ENCODE results near the gene WDR27. TPM values are rescaled to one million over a fixed set of nuclear protein-coding genes. Genes with fewer than 3 reads are reported as not detected.

The WDR27 gene
- total RNA-seq, 4 donors from 2014 or later: 2.8 to 31.6 (median 4.0) TPM

GRCh38 chr6:169429001-169429400 is 272.8 kb downstream of the WDR27 start:
- intact Hi-C loops (cut with DNase I; ENCODE audit: low total_unique reads): no loop called here
- Histone ChIP-seq H3K4me1 (no peaks in the 10 kb centered on the region), H3K27ac (no peak overlapping the region), H3K36me3 (no peaks in the 10 kb centered on the region), H3K9me3 (peaks cover 0 to 12% (median 4%) of the 10 kb centered on the region in 3 donors), H3K27me3 (no peaks in the 10 kb centered on the region), H3K4me3 (no peak overlapping the region)
- TF ChIP-seq CTCF (IDR thresholded peaks at IDR 0.05 in 4 of 5, conservative IDR thresholded peaks at IDR 0.05 in 1 of 5) (no peak), POLR2A (IDR thresholded peaks at IDR 0.05) (no peak)
- DNase-seq: no peak
- ATAC-seq: no peak
- in situ Hi-C loops (cut with MboI; ENCODE audit: low sequenced_read_pairs in 4 of 4): no loop called here

- Histone ChIP-seq H3K36me3 (no peaks in the 10 kb centered on the region), H3K9me3 (peaks cover 0 to 12% (median 4%) of the 10 kb centered on the region in 3 donors), H3K27me3 (no peaks in the 10 kb centered on the region), H3K27ac (peak overlapping the region in 2 of 4 donors; percentile 11 to 62), H3K4me3 (no peak overlapping the region), H3K4me1 (no peaks in the 10 kb centered on the region)
- ATAC-seq (no peak), DNase-seq (no peak)
- in situ Hi-C loops (cut with MboI; ENCODE audit: low sequenced_read_pairs in 4 of 4) (no loop called here), intact Hi-C loops (cut with DNase I; ENCODE audit: low total_unique reads) (no loop called here)
- TF ChIP-seq CTCF (IDR thresholded peaks at IDR 0.05 in 4 of 5, conservative IDR thresholded peaks at IDR 0.05 in 1 of 5) (no peak), POLR2A (IDR thresholded peaks at IDR 0.05) (no peak)
Observed at GRCh38 chr6:169428532-169428931, 273.3 kb downstream of the WDR27 start.

GRCh38 chr6:169427856-169428255 is 274.0 kb downstream of the WDR27 start:
- Histone ChIP-seq H3K27ac (peak overlapping the region in 3 of 4 donors; percentile 48 to 65 (median 62)), H3K4me3 (no peak overlapping the region), H3K36me3 (no peaks in the 10 kb centered on the region), H3K27me3 (no peaks in the 10 kb centered on the region), H3K9me3 (peaks cover 0 to 12% (median 4%) of the 10 kb centered on the region in 3 donors), H3K4me1 (no peaks in the 10 kb centered on the region)
- intact Hi-C loops (cut with DNase I; ENCODE audit: low total_unique reads) (no loop called here), in situ Hi-C loops (cut with MboI; ENCODE audit: low sequenced_read_pairs in 4 of 4) (no loop called here)
- no peak for TF ChIP-seq POLR2A (IDR thresholded peaks at IDR 0.05)
- DNase-seq (no peak), ATAC-seq (peak; percentile 60 to 70)

DNA sequence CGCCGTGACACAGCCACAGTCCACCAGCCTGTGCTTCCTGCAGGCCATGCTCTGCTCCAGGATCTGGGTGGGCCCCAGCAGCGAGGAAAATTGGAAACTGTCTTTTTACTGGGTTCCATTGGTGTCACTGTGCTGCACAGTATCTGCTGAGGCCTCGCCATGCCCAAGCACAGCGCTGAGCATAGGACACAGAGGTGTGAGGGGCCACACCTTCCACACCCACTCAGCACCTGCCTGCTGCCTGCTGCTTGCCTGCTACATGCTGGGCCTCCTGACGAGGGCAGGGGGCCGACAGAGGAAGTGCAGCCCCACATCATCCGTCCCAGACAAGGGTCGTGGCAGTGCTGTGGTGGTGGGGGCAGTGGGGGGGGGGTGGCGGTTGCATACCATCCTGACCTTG is 275.2 kb downstream of the WDR27 start:
- H3K27me3 ChIP-seq: no peaks in the 10 kb centered on the region

More for the DNA sequence above, 275.2 kb downstream of the WDR27 start:
- H3K4me1 ChIP-seq: no peaks in the 10 kb centered on the region
- intact Hi-C loops (cut with DNase I; ENCODE audit: low total_unique reads) (no loop called here), in situ Hi-C loops (cut with MboI; ENCODE audit: low sequenced_read_pairs in 4 of 4) (no loop called here)
- H3K27ac ChIP-seq: no peak overlapping the region
- TF ChIP-seq POLR2A (IDR thresholded peaks at IDR 0.05) (no peak), CTCF (IDR thresholded peaks at IDR 0.05 in 4 of 5, conservative IDR thresholded peaks at IDR 0.05 in 1 of 5) (no peak)
- no peaks in the 10 kb centered on the region for H3K36me3 ChIP-seq
- H3K4me3 ChIP-seq: no peak overlapping the region
- DNase-seq (no peak), ATAC-seq (no peak)
- H3K9me3 ChIP-seq: peaks cover 0 to 12% (median 4%) of the 10 kb centered on the region in 3 donors

Data from gastrocnemius medialis (tissue), 4 donors.